Astrocyte of the cerebellum (primary cell): ENCODE results near the gene HHATL.

Experiments
- DNase-seq: peaks from one replicate; pipeline ENCODE4 v3.0.0-alpha.2; 2011; ENCODE audit warnings: low read depth
- H3K4me3 ChIP-seq: 2 replicates; pipeline ENCODE4 v1.5.1; 2011; ENCODE audit warnings: mild to moderate bottlenecking, low read depth, low read length, moderate library complexity
- CTCF ChIP-seq: IDR thresholded peaks from 2 replicates; pipeline ENCODE4 v1.5.1; 2012; ENCODE audit warnings: low read length, low read depth, moderate library complexity, mild to moderate bottlenecking; ENCODE audit errors: missing control alignments
- in situ Hi-C: cut with HindIII; loops from 2 replicates; pipeline ENCODE4 v1.10.0; 2017; ENCODE audit warnings: low sequenced_read_pairs

HHATL gene

DNA sequence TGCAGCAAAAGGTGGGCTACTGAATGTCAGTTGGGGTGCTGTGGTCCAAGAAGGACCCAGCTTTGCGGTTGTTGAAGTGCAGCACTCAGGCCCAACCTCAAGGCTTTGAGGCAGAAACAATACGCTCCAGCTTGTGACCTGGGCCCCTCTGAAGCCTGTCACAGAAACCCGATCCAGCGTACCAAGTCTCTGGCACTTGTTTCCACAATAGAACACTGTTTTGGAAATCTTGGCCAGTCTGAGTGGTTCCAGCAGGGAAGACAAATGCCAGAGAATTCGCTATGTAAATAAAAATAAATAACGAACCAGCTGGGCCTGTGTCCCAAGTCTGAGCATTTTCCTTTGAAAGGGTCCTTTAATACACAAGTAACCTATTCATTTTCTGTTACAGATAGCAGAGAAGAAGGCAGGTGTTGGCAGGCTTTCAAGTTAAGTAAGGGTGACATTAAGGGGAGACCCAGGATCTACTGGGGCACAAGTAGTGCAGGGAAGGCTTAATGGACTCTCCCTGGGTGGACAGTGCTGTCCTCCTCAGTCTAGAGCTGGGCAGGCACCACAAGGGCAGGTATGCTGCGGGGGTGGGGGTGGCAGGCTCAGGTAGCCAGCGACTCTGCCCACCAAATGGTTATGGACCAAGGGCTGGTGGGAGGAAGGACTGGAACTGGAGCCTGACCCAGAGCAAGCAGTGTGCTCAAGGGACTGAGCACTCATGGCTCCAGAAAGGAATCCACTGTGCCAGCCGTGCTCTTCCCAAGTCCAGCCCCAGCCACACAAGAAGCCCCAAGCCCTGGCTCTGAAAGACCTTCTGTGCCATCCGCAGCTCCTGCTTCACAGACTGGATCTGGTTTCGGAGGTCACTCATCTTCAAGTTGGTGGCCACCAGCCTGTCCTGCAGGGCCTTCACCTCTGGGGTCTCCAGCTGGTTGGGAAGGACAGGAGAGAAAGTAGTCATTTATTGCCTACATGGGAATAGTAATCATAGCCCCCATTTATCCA is 44.2 kb upstream of the HHATL start:
- H3K4me3 ChIP-seq, result no peak overlapping the region
- TF ChIP-seq CTCF, result no peak
- peak; percentile 38 for DNase-seq
- in situ Hi-C loops, result no loop called here

GRCh38 chr3:42745776-42746454 is 43.3 kb upstream of the HHATL start:
- DNase-seq, result no peak
- H3K4me3 ChIP-seq, result no peak overlapping the region
- TF ChIP-seq CTCF, result no peak
- in situ Hi-C loops, result no loop called here

DNA sequence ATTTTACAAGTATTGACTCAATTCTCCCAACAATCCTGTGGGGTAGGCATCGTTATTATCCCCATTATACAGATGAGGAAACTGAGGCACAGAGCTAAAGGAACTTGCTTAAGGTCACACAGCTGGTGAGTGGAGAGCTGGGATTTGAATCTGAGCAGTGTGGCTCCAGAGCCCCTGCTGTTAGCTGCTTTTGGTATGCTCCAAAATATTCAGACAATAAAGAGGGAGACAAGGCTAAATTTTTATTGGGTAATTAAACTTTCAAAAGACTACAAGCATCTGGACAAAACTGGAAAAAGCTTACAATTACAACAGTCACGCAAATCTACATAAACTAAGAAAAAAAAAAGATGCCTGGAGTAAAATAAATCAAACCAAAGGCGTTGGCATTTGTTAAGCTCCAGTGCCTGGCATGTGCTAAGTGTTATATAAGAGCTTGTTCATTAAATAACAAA is 42.7 kb upstream of the HHATL start:
- no peak overlapping the region for H3K4me3 ChIP-seq
- in situ Hi-C loops, result no loop called here
- DNase-seq, result no peak
- no peak for TF ChIP-seq CTCF

GRCh38 chr3:42743204-42743995 is 40.8 kb upstream of the HHATL start:
- no peak for DNase-seq
- in situ Hi-C loops, result no loop called here
- TF ChIP-seq CTCF, result no peak
- H3K4me3 ChIP-seq, result no peak overlapping the region

DNA sequence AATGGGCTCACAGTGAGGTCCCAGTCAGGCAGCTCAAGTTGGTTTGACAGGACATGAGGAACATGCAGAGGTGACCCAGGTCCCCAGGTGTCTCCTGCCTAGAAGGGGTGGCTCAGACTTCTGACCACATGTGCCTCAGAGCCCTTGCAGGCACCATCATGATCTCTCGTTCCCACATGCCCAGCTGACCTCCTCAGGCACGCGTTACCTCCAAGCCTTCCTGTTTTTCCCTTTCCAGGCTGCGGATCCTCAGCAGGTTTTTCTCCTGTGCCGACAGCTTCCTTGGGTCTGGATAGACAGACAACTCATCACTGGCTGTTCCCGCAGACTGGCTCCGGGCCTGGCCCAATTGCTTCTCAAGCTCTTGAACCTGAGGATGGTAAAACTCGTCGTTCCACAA is 40.1 kb upstream of the HHATL start:
- in situ Hi-C loops, result no loop called here
- no peak for TF ChIP-seq CTCF
- DNase-seq, result no peak
- no peak overlapping the region for H3K4me3 ChIP-seq

DNA sequence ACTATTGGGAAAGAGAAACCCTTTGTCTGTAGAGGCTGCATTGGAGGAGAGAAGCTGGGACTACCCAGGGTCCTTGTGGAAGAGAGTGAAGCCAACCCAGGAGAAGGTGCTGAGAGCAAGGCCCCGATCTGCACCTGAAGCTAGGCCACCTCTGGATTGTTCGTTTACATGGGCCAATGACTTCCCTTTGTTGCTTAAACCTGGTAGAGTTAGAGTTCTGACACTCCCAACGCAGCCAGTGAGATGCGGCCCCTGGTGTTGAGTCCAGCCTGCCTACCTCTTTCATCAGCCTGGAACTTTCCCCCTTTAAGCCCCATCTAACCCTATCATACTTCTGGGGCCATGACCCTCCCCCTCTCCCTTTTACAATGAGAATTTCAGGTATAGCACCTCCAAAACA is 39.7 kb upstream of the HHATL start:
- no peak for DNase-seq
- in situ Hi-C loops, result no loop called here
- H3K4me3 ChIP-seq, result no peak overlapping the region
- TF ChIP-seq CTCF, result no peak
